Measurements from ENCODE around the gene IDUA. TPM values are rescaled to one million over a fixed set of nuclear protein-coding genes. Genes with fewer than 3 reads are reported as not detected.

IDUA gene
- total and polyA plus RNA-seq, 4 experiments from 2014 or later: 5.0 to 64.1 (median 38.7) TPM

GRCh38 chr4:1014291-1015167 is 27.7 kb downstream of the IDUA start:
- intact Hi-C loops (cut with micrococcal nuclease): loop anchor here (5.0 kb wide), 1 partner anchor 233 kb away; the partner anchor contains the start of gene CTBP1
- peaks cover 4 to 8% (median 4%) of the 10 kb centered on the region in 4 donors for H3K4me1 Mint-ChIP-seq
- POLR2A ChIA-PET (ENCODE audit: partially characterized antibody): no interaction called here

GRCh38 chr4:1015179-1015578 is 28.3 kb downstream of the IDUA start:
- Mint-ChIP-seq H3K4me1 (peaks cover 4 to 9% (median 6%) of the 10 kb centered on the region in 4 donors), H3K27me3 (peaks cover 0 to 3% of the 10 kb centered on the region in 2 donors), H3K27ac (no peak overlapping the region), H3K4me3 (no peak overlapping the region), H3K9me3 (no peaks in the 10 kb centered on the region), H3K36me3 (peaks cover 0 to 4% of the 10 kb centered on the region in 2 donors)
- H3K4me3 ChIP-seq (ENCODE audit: low read length in 2 of 2): no peak overlapping the region
- intact Hi-C loops (cut with micrococcal nuclease): no loop called here
- H3K4me1 ChIP-seq (ENCODE audit: insufficient read depth, low read length): peaks cover 19% of the 10 kb centered on the region
- ChIA-PET CTCF (ENCODE audit: partially characterized antibody) (no interaction called here), POLR2A (ENCODE audit: partially characterized antibody) (no interaction called here)
- no peak overlapping the region for H3K27ac ChIP-seq (ENCODE audit: low read depth, low read length)
- H3K9me3 ChIP-seq (ENCODE audit: control insufficient read depth in 1 of 2, low read length in 2 of 2): no peaks in the 10 kb centered on the region
- no peaks in the 10 kb centered on the region for H3K36me3 ChIP-seq (ENCODE audit: insufficient read depth, low read length)
- DNase-seq: no peak
- H3K27me3 ChIP-seq (ENCODE audit: insufficient read depth, low read length): no peaks in the 10 kb centered on the region

More at GRCh38 chr4:1014291-1015167, 27.7 kb downstream of the IDUA start:
- Mint-ChIP-seq H3K36me3 (peaks cover 0 to 4% of the 10 kb centered on the region in 2 donors), H3K9me3 (no peaks in the 10 kb centered on the region), H3K27ac (peak overlapping the region in 3 of 7 donors; percentile 13 to 74 (median 48)), H3K27me3 (peaks cover 0 to 3% of the 10 kb centered on the region in 2 donors), H3K4me3 (peak overlapping the region in 7 of 8 donors; percentile 40 to 73 (median 52))
- CTCF ChIA-PET (ENCODE audit: partially characterized antibody): no interaction called here
- DNase-seq: no peak
- no peak overlapping the region for H3K27ac ChIP-seq (ENCODE audit: low read depth, low read length)
- no peak overlapping the region for H3K4me3 ChIP-seq (ENCODE audit: low read length in 2 of 2)
- H3K9me3 ChIP-seq (ENCODE audit: control insufficient read depth in 1 of 2, low read length in 2 of 2): no peaks in the 10 kb centered on the region
- no peaks in the 10 kb centered on the region for H3K27me3 ChIP-seq (ENCODE audit: insufficient read depth, low read length)
- peaks cover 16% of the 10 kb centered on the region for H3K4me1 ChIP-seq (ENCODE audit: insufficient read depth, low read length)
- no peaks in the 10 kb centered on the region for H3K36me3 ChIP-seq (ENCODE audit: insufficient read depth, low read length)

GRCh38 chr4:1015746-1016145 is 28.9 kb downstream of the IDUA start:
- H3K4me3 ChIP-seq (ENCODE audit: low read length in 2 of 2): no peak overlapping the region
- CTCF ChIA-PET (ENCODE audit: partially characterized antibody): no interaction called here
- Mint-ChIP-seq H3K9me3 (no peaks in the 10 kb centered on the region), H3K27ac (no peak overlapping the region), H3K4me3 (peak overlapping the region in 1 of 8 donors; percentile 48), H3K36me3 (no peaks in the 10 kb centered on the region), H3K4me1 (peaks cover 0 to 6% (median 1%) of the 10 kb centered on the region in 4 donors), H3K27me3 (no peaks in the 10 kb centered on the region)
- no peaks in the 10 kb centered on the region for H3K27me3 ChIP-seq (ENCODE audit: insufficient read depth, low read length)
- H3K36me3 ChIP-seq (ENCODE audit: insufficient read depth, low read length): no peaks in the 10 kb centered on the region
- DNase-seq: no peak
- POLR2A ChIA-PET (ENCODE audit: partially characterized antibody): no interaction called here
- intact Hi-C loops (cut with micrococcal nuclease): no loop called here
- peaks cover 13% of the 10 kb centered on the region for H3K4me1 ChIP-seq (ENCODE audit: insufficient read depth, low read length)
- H3K27ac ChIP-seq (ENCODE audit: low read depth, low read length): no peak overlapping the region
- no peaks in the 10 kb centered on the region for H3K9me3 ChIP-seq (ENCODE audit: control insufficient read depth in 1 of 2, low read length in 2 of 2)

GRCh38 chr4:1017211-1017610 is 30.4 kb downstream of the IDUA start:
- H3K27ac Mint-ChIP-seq: no peak overlapping the region
- CTCF ChIA-PET (ENCODE audit: partially characterized antibody): no interaction called here
- intact Hi-C loops (cut with micrococcal nuclease): no loop called here

GRCh38 chr4:1017706-1018105 is 30.9 kb downstream of the IDUA start:
- H3K4me3 Mint-ChIP-seq: no peak overlapping the region
- no peaks in the 10 kb centered on the region for H3K27me3 Mint-ChIP-seq
- Histone ChIP-seq H3K4me3 (ENCODE audit: low read length in 2 of 2) (no peak overlapping the region), H3K27me3 (ENCODE audit: insufficient read depth, low read length) (no peaks in the 10 kb centered on the region), H3K36me3 (ENCODE audit: insufficient read depth, low read length) (no peaks in the 10 kb centered on the region), H3K27ac (ENCODE audit: low read depth, low read length) (no peak overlapping the region), H3K4me1 (ENCODE audit: insufficient read depth, low read length) (peaks cover 8% of the 10 kb centered on the region), H3K9me3 (ENCODE audit: control insufficient read depth in 1 of 2, low read length in 2 of 2) (no peaks in the 10 kb centered on the region)
- POLR2A ChIA-PET (ENCODE audit: partially characterized antibody): no interaction called here
- no peak for DNase-seq
- intact Hi-C loops (cut with micrococcal nuclease): no loop called here
- no peaks in the 10 kb centered on the region for H3K36me3 Mint-ChIP-seq
- H3K27ac Mint-ChIP-seq: no peak overlapping the region
- CTCF ChIA-PET (ENCODE audit: partially characterized antibody): no interaction called here
- H3K9me3 Mint-ChIP-seq: no peaks in the 10 kb centered on the region
- peaks cover 0 to 6% (median 0%) of the 10 kb centered on the region in 4 donors for H3K4me1 Mint-ChIP-seq

More at GRCh38 chr4:1017211-1017610, 30.4 kb downstream of the IDUA start:
- POLR2A ChIA-PET (ENCODE audit: partially characterized antibody): no interaction called here
- Mint-ChIP-seq H3K27me3 (no peaks in the 10 kb centered on the region), H3K4me3 (no peak overlapping the region), H3K4me1 (peaks cover 0 to 6% (median 0%) of the 10 kb centered on the region in 4 donors), H3K9me3 (no peaks in the 10 kb centered on the region), H3K36me3 (no peaks in the 10 kb centered on the region)
- Histone ChIP-seq H3K36me3 (ENCODE audit: insufficient read depth, low read length) (no peaks in the 10 kb centered on the region), H3K27me3 (ENCODE audit: insufficient read depth, low read length) (no peaks in the 10 kb centered on the region), H3K4me3 (ENCODE audit: low read length in 2 of 2) (no peak overlapping the region), H3K9me3 (ENCODE audit: control insufficient read depth in 1 of 2, low read length in 2 of 2) (no peaks in the 10 kb centered on the region), H3K4me1 (ENCODE audit: insufficient read depth, low read length) (peaks cover 11% of the 10 kb centered on the region), H3K27ac (ENCODE audit: low read depth, low read length) (no peak overlapping the region)
- no peak for DNase-seq

GRCh38 chr4:1018147-1019020 is 31.5 kb downstream of the IDUA start:
- Histone ChIP-seq H3K9me3 (ENCODE audit: control insufficient read depth in 1 of 2, low read length in 2 of 2) (no peaks in the 10 kb centered on the region), H3K27me3 (ENCODE audit: insufficient read depth, low read length) (no peaks in the 10 kb centered on the region), H3K27ac (ENCODE audit: low read depth, low read length) (no peak overlapping the region), H3K4me3 (ENCODE audit: low read length in 2 of 2) (no peak overlapping the region), H3K4me1 (ENCODE audit: insufficient read depth, low read length) (peaks cover 5% of the 10 kb centered on the region), H3K36me3 (ENCODE audit: insufficient read depth, low read length) (no peaks in the 10 kb centered on the region)
- Mint-ChIP-seq H3K36me3 (no peaks in the 10 kb centered on the region), H3K4me3 (no peak overlapping the region), H3K9me3 (no peaks in the 10 kb centered on the region), H3K4me1 (peaks cover 0 to 6% (median 0%) of the 10 kb centered on the region in 4 donors), H3K27me3 (no peaks in the 10 kb centered on the region), H3K27ac (no peak overlapping the region)
- intact Hi-C loops (cut with micrococcal nuclease): no loop called here
- POLR2A ChIA-PET (ENCODE audit: partially characterized antibody): no interaction called here
- CTCF ChIA-PET (ENCODE audit: partially characterized antibody): no interaction called here
- no peak for DNase-seq

GRCh38 chr4:1019320-1019719 is 32.5 kb downstream of the IDUA start:
- intact Hi-C loops (cut with micrococcal nuclease): no loop called here
- H3K27ac Mint-ChIP-seq: no peak overlapping the region
- no peaks in the 10 kb centered on the region for H3K36me3 Mint-ChIP-seq
- Histone ChIP-seq H3K36me3 (ENCODE audit: insufficient read depth, low read length) (no peaks in the 10 kb centered on the region), H3K4me1 (ENCODE audit: insufficient read depth, low read length) (peaks cover 5% of the 10 kb centered on the region), H3K9me3 (ENCODE audit: control insufficient read depth in 1 of 2, low read length in 2 of 2) (no peaks in the 10 kb centered on the region), H3K4me3 (ENCODE audit: low read length in 2 of 2) (no peak overlapping the region), H3K27ac (ENCODE audit: low read depth, low read length) (no peak overlapping the region), H3K27me3 (ENCODE audit: insufficient read depth, low read length) (no peaks in the 10 kb centered on the region)
- no peak for DNase-seq
- no peaks in the 10 kb centered on the region for H3K9me3 Mint-ChIP-seq
- POLR2A ChIA-PET (ENCODE audit: partially characterized antibody): no interaction called here
- H3K4me1 Mint-ChIP-seq: peaks cover 0 to 4% (median 0%) of the 10 kb centered on the region in 4 donors
- CTCF ChIA-PET (ENCODE audit: partially characterized antibody): interaction anchor here (1.1 kb wide), 1 partner anchor 37 kb away, joined by 3 read pairs; no protein-coding TSS in a partner anchor
- no peak overlapping the region for H3K4me3 Mint-ChIP-seq
- H3K27me3 Mint-ChIP-seq: no peaks in the 10 kb centered on the region
